NCI-H69 (cell line): ENCODE results near the gene GRM2.

Experiments
- DNase-seq: peaks from one replicate; lab custom pipeline; 2025; lab: John Stamatoyannopoulos, UW

The GRM2 gene

GRCh38 chr3:51705276-51706020 lies 1.4 kb upstream of the GRM2 start:
- no peak for DNase-seq

GRCh38 chr3:51706021-51706485 lies 815 bp upstream of the GRM2 start:
- DNase-seq: no peak

GRCh38 chr3:51708216-51708845 lies 1.5 kb downstream of the GRM2 start:
- DNase-seq: no peak

- DNase-seq: no peak
These were observed 2.1 kb downstream of the GRM2 start for GRCh38 chr3:51709004-51709420.

- no peak for DNase-seq
These were observed 2.8 kb downstream of the GRM2 start for GRCh38 chr3:51709675-51710074.

GRCh38 chr3:51710631-51711351 lies 3.9 kb downstream of the GRM2 start:
- peak; percentile 6 for DNase-seq

GRCh38 chr3:51711352-51712037 lies 4.6 kb downstream of the GRM2 start:
- DNase-seq: no peak

- DNase-seq: no peak
These were observed 5.2 kb downstream of the GRM2 start for GRCh38 chr3:51712038-51712420.

GRCh38 chr3:51712511-51712931 lies 5.7 kb downstream of the GRM2 start:
- DNase-seq: no peak

- no peak for DNase-seq
These were observed 6.1 kb downstream of the GRM2 start for GRCh38 chr3:51712963-51713362.

- DNase-seq: no peak
These were observed 8.5 kb downstream of the GRM2 start for GRCh38 chr3:51715231-51715976.

GRCh38 chr3:51715977-51716294 lies 9.1 kb downstream of the GRM2 start:
- no peak for DNase-seq

GRCh38 chr3:51716805-51717204 lies 9.9 kb downstream of the GRM2 start:
- no peak for DNase-seq

- no peak for DNase-seq
These were observed 10.6 kb downstream of the GRM2 start for GRCh38 chr3:51717446-51717845.

GRCh38 chr3:51717947-51718346 lies 11.1 kb downstream of the GRM2 start:
- DNase-seq: no peak

GRCh38 chr3:51718547-51719409 lies 11.9 kb downstream of the GRM2 start:
- DNase-seq: peak; percentile 83

- DNase-seq: no peak
These were observed 12.7 kb downstream of the GRM2 start for GRCh38 chr3:51719410-51720025.

- no peak for DNase-seq
These were observed 13.6 kb downstream of the GRM2 start for GRCh38 chr3:51720292-51721061.

- DNase-seq: peak; percentile 4
These were observed 14.3 kb downstream of the GRM2 start for GRCh38 chr3:51721062-51721745.
